GM18502 (cell line): Measurements from ENCODE around the gene C5AR1.
"Not testable (repeated sequence)": the region's sequence is repeated elsewhere in the genome, so short reads cannot be mapped to it uniquely, and the experiment has no call there.

Experiments used
- ATAC-seq: cut with Tn5 transposase; IDR thresholded peaks from one replicate; pipeline ENCODE4 v1.9.1; 2021; ENCODE audit warnings: mild to moderate bottlenecking; ENCODE audit not compliant: unreplicated experiment, poor library complexity

Gene C5AR1

DNA sequence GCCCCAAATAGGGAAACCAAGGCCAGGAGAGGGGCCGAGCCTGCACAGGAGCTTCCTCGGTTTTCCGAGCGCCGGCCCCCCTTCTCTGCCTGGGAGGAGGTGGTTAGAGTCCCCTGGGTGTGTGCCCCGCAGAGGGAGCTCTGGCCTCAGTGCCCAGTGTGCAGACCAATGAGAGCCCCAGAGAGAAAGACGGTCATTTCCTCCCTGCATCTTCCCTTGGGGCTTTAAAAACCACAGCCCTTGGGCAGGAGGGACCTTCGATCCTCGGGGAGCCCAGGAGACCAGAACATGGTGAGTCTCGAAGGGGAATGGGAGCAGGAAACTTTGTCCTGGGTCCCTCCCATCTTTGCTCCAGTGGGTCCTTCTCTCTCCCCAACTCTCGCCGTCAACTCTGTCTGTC is at the start of gene C5AR1:
TSS of gene C5AR1 (plus strand) at position 254 of the 400 bp plus-strand sequence. CDS start at position 289, 35 bp downstream.
- ATAC-seq = no peak

DNA sequence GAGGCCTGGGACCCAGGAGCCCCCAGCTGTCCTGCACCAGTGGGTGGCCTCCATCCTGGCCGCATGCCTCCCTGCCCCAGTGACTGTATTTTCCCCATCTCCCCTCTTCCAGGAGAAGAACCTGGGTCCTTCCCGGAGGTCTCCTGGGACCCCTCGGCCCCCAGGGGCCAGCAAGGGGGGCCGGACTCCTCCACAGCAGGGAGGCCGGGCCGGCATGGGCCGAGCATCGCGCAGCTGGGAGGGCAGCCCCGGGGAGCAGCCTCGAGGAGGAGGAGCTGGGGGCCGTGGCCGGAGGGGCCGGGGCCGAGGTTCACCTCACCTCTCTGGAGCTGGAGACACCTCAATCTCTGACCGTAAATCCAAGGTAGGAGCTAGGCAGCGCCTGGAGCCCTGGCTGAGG is 49.2 kb upstream of the C5AR1 start:
- no peak for ATAC-seq

DNA sequence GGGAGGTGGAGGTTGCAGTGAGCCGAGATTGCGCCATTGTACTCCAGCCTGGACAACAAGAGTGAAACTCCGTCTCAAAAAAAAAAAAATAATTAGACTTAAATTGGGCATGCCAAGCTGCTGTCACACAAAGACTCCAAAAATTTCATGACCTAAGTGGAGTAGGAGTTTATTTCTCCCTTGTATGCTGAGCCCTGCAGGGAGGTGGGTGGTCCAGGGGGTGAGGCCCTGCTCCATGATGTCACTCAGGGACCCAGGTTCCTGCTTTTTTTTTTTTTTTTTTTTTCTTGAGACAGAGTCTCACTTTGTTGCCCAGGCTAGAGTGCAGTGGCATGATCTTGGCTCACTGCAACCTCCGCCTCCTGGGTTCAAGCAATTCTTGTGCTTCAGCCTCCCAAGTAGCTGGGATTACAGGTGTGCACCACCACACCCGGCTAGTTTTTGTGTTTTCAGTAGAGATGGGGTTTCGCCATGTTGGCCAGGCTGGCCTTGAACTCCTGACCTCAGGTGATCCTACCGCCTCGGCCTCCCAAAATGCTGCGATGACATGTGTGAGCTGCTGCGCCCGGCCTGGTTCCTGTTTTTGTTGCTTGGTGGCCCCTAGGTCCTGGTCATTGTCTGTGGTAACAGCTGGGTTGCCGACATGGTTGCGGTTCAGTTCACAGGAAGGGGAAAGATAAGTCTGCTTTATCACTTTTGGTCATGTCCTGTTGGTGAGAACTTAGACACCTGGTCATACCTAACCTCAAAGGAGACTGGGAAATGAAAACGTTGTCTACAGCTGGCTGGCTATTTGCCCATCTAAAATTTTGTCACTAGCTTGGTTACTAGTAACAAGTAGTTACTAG is 47.5 kb upstream of the C5AR1 start:
- ATAC-seq = peak; percentile 64

DNA sequence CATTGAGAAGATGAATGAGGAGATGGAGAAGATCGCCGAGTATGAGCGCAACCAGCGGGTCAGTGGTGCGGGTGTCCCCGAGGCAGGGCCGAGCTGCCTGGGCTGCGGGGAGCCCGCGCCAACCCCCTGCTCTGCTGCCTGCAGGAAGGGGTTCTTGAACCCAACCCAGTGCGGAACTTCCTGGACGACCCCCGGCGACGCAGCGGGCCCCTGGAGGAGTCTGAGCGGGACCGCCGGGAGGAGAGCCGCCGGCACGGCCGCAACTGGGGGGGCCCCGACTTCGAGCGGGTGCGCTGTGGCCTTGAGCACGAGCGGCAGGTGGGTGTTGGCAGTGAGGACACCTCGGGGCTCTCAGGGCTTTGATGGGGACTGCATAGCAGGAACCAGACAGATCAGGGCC is 45.0 kb upstream of the C5AR1 start:
- ATAC-seq = no peak

DNA sequence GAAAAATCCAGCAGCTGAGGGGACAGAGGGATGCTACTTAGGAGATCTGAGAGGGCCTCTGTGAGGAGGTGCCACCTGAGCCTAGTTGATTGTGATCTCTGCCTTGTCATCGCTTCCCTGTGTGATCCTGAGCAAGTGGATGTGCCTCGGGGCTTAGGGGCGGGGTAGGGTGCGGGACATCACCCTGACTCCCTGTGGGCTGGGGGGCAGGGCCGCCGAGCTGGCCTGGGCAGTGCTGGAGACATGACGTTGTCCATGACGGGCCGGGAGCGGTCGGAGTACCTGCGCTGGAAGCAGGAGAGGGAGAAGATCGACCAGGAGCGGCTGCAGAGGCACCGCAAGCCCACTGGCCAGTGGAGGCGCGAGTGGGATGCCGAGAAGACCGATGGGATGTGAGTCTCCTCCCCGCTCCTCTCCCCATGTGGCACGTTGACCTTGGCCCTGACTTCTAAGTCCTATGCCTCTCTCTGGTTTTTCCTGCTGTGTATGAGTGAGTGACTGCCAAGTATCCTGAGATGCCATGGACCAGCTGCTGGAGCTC is 43.2 kb upstream of the C5AR1 start:
- ATAC-seq = no peak

DNA sequence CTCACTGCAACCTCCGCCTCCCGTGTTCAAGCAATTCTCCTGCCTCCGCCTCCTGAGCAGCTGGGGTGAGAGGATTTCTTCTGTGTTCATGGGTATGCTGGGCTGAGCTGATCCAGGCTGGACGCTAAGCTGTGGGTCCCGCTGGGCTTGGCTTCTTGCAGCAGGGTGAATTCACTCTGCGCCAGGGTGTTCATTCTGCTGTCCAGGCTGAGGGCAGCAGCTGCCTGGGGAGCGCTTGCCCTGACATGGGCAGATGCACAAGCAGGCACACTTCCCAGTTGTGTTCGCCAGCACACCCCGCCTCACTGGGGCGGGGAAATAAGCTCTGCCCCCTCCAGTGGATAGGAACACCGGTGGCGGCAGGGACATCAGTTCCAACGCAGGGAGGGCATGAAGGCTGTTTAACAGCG is 42.3 kb upstream of the C5AR1 start:
- ATAC-seq = no peak

DNA sequence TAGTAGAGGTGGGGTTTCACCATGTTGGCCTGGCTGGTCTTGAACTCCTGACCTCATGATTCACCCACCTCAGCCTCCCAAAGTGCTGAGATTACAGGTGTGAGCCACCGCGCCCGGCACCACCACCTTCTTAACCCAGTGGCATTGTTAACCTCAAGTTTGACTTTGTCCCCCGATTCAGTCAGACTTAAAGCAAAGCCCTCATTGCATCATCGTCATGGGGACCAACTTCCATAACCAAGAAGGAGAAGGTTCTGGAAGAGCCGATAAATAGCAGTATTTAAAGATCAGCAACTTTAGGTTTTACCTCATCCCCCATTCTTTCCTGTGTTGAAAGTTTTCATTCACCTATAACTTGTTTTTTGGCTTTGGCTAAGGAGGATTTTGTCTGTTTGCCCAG is 41.6 kb upstream of the C5AR1 start:
- ATAC-seq = no peak

DNA sequence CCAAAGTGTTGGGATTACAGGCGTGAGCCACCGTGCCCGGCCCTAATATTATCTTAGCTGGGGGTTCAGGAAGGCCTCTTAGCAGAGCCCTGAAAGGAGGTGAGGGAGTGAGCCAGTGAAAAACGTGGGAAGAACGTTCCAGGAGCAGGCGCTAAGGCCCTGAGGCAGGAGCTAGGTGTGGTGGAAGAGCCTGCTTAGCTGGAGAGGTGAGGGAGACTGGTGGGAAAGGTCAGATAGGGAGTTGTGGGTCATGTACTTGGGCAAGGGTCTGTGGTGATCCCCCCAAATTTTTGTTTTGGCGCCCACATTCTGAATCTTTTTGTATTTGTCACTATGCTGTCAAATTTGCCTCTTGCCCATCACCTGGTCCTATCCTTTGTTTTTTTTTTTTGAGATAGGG is 40.1 kb upstream of the C5AR1 start:
- ATAC-seq = no peak

DNA sequence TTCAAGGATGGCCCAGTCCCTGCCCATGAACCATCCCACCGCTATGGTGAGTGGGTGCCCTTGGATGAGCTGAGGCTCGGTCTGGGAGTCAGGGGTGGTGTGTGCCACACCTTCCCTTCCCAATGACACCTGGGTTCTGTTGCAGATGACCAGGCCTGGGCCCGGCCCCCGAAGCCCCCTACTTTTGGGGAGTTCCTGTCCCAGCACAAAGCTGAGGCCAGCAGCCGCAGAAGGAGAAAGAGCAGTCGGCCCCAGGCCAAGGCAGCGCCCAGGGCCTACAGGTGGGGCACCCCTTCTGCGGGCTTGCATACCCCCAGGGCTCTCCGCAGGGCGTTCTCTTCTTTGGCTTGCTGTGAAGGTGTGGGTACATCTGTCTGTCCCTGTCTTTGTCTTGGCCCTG is 39.3 kb upstream of the C5AR1 start:
- no peak for ATAC-seq

DNA sequence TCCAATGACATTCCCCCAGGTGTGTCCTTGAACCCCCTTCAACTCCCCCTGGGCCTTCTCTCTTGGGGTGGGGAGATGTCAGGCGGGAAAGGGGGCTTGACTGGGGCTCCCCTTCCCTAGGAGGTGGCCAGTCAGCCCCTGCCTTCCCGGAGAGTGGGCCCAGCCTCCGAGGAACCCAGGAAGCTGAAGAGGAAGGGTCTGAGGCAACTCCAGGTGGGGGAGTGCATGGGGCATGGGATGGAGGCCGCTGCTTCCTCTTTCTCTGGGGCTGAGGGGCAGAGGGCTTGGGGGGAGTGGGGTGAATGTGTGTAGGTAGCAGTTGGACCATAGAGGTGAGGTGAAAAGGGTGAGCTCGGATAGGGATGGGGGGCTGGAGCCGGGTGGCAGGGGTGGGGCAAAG is 37.7 kb upstream of the C5AR1 start:
- ATAC-seq = no peak

DNA sequence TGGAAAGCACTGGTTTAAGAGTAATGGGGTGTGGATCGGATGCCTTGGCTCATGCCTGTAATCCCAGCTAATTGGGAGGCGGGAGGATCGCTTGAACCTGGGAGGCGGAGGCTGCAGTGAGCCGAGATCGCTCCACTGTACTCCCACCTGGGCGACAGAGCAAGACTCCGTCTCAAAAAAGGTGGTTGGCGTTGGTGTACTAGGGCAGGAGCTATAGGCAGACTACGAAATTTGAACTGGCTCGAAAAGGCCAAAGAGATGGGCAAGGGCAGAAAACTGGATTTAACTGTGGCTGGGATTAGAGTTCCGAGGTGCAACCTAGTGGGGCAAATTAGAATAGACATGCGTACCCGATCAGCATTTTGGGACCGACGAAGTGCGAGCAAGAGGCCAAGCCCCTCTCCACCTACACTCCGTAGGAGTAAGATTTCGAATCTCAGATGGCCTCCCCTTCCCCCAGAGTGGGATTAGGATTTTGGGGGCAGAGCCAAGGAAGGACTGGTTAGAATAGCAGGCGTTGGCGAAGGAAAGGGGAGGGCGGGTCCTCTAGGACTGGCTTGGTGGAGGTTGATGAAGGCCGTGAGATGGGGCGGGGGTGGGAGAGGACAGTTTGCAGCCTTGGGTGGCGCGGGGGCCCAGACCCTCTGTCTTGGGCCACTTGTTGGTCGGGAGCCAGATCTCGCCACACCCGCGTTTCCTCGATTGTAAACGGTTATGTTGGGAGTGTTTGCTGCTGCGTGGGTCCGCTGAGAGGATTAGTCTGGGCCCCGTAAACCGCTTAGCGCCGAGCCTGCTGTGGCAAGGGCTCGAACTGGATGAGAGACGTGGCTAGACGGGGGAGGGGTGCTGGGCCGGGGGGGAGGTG is 37.0 kb upstream of the C5AR1 start:
- no peak for ATAC-seq

DNA sequence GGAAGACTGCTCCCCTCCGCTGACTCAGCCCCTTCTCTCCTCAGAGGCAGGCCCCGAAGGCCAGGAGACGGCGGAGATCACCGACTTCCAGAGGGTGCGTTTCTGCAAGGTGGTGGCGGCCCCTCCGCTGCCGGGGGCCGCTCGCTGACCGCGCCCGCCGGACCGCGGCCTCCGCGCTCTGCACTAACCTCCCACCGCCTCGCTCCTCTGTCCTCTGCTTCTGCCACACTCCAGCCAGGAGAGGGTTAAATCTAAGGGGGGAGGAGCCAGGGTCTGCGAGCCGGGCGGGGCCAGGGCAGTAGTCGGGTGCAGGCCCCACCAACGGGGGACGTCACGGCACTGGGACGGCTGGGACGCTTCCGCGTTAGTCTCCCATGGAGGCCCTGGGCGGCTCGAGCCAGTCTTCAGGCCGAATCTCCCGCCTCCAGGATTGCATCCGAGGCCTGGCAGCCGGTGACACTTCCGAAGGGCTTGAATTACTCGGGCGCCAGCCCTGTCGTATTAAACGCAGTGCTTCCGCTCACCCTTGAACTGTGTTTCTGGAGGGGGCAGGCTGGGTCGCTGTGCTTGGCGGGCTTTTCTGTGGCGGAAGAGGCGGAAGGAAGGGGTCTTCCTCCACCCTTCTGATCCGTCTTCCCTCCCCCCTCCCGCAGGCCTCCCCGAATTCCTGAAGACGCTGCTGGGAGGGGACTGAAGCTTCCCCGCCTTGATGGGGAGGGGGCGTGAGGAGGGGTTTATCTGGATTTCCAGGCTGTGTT is 36.2 kb upstream of the C5AR1 start:
- peak; percentile 68 for ATAC-seq

DNA sequence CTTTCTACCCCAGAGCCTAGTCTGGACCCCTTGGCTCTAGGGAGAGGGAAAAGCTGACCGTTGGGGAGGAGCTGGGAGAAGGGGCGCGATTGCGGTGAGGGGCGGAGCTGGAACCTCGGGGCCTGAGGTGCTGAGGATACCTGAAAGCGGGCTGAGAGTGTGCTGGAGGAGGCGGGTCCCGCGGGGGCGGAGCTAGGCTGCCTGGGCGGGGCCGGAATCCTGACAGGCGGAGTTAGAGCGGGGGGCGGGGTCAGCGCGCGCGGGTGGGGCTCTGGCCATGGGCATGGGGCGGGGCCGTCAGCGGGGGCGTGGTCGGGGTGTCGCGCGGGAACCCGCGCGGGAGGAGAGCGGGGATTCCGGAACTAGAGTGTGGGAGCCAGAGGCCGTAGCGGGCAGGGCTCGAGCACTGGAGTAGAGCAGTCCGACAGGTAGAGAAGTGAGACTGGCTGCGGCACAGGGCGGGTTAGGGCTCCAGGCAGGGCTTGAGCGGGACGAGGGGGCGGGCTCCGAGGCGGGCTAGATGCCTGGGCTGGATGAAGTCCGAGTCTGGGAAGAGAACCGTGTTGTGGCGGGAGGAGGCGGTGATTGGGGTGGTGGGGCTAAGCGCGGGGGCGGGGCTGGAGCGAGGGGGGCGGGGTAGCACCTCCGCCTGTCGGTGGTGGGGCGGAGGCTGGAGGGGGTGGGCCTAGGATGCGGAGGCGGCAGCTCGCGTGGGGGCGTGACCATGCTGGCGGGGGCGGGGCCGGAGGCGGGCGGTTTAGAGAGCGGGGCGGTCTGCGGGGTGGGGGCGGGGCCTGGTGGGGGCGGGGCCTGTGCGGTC is 35.4 kb upstream of the C5AR1 start, which contains the start of gene INAFM1:
TSS of gene INAFM1 (plus strand) at position 815 of the 820 bp plus-strand sequence. CDS start 35 bp downstream, outside the sequence.
- peak; percentile 60 for ATAC-seq

DNA sequence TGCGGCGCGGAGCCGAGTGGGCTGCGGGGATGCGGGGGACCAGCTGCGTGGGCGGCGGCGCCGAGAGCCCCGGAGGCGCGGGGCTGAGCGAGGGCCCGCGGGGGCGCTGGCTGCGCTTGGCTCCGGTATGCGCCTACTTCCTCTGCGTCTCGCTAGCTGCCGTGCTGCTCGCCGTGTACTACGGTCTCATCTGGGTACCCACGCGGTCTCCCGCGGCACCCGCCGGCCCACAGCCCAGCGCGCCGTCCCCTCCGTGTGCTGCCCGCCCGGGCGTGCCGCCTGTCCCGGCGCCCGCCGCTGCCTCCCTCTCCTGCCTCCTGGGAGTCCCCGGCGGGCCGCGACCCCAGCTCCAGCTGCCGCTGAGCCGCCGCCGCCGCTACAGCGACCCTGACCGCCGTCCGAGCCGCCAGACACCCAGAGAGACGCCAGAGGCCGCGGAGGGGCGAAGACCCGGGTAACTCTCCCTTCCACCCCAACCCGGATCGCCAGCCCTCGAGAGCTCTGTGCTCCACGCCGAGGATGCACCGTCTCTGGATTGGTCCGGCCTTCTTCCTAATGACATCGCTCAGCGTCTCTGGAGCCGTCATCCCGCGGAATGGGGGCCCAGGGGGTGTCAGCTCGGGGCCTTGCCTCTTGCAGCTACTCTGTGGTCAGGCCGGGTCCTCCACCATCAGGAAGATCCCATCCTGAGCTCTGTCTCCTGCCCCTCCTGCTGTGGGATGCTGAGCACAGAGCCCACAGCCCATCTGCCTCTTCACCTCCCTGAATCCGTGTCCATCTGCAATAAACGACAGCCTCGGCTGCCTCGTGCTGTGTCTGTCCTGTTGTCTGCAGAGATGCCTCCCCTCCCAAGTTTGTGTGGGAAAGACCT is 34.5 kb upstream of the C5AR1 start:
- ATAC-seq = no peak

DNA sequence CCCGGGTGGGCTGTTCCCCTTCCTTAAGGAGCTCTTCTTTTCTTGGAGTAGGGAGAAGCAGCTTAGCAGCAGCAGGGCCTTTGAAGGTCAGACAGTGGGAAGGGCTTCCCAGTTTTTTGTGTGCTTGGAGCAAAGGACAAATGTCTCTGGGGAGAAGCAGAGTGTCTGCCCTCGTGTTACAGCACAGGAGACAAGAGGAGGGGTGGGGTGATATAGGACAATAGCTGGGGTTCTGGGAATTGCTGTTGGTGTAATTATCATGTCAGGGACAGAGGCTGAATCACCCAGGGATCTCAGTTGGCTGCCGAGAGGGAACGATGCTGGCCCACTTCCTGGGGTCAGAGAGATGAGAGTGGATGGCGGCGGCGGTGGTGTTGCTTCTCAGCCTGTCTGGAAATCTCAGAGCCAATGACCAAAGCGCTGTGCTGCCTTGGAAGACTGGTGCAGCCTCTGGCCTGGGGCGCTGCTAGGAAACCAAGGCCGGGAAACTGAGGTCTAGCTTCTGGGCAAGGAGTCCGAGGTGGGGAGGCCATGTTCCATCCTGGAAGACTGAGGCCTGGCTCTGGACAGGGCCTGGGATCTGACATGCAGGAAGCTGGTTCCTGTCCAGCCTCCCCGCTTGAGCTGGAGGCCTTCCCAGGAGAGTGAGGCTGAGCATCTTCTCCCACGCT is 33.7 kb upstream of the C5AR1 start:
- no peak for ATAC-seq

DNA sequence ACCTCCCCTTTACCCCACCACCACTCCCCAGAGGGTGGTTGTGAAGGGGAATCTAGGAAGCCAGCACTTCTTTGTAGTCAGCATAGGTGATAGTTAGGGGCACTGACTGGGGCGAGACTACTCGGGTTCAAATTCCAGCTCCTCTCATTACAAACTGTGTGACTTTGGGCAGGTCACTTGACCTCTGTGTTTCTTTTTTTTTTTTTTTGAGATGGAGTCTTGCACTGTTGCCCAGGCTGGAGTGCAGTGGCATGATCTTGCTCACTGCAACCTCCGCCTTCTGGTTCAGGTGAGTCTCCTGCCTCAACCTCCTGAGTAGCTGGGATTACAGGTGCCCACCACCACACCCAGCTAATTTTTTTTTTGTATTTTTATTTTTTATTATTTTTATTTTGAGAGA is 33.1 kb upstream of the C5AR1 start:
- ATAC-seq = not testable (repeated sequence)

DNA sequence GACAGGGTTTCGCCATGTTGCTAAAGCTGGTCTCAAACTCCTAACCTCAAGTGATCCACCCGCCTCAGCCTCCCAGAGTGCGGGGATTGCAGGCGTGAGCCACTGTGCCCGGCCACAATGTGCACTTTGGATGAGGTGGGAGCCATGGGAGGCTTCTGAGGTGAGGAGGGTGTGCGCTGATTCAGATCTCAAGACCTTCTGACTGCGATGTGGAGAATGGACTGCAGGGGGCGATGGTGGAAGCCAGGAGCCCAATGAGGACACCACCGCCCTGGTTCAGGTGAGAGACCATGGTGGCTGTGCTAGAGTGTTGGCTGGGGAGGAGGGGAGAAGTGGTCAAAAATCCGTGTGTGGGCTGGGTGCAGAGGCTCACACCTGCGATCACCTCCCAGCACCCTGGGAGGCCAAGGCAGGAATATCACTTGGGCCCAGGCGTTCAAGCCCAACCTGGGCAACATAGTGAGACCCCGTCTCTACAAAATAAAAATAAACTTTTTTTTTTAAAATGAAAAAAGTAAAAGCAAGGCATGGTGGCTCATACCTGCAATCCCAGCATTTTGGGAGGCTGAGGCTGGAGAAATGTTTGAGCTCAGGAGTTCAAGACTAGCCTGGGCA is 29.4 kb upstream of the C5AR1 start:
- ATAC-seq = no peak
